GM19455 (cell line): ENCODE measurements around the gene TMEM95.
A peak's percentile ranks its signal among the peaks of the same experiment; 100 is the strongest.
"Not testable (repeated sequence)": the region's sequence is repeated elsewhere in the genome, so short reads cannot be mapped to it uniquely, and the experiment has no call there.

Experiments
- ATAC-seq: cut with Tn5 transposase; IDR thresholded peaks from one replicate; pipeline ENCODE4 v1.9.1; 2021; ENCODE audit not compliant: unreplicated experiment

TMEM95 gene

DNA sequence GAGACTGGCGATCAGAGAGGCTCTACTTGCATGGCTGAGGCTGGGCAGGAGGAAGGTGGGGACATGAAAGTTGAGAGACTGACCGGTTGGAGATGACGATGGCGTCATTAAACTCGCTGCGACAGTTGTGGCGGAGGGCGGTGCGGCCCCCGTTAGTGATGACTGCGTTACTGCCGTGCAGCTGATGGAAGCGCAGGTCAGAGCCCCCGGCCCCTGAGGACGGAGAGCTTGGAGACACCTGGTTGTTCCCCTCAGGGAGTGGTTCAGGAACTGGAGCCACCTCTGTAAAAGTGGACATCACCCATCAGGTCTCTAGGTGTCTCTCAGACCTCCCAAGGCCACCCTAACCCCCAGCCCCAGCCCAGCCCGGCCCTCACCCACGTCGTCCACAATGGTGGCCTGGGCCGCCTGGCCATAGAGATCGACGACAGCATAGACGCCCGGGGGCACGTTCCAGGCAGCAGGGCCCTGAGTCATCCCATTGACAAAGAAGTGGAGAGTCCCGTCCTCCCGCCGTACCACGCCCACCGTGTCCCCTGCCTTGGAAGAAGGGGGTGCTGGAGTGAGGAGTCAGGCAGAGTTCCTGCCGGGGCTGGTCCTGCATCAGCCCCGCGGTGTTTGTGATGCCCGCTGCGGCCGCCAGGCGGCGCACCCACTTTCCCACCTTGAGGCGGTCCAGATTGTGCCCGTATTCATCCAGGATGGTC is 31.1 kb upstream of the TMEM95 start:
- no peak for ATAC-seq

DNA sequence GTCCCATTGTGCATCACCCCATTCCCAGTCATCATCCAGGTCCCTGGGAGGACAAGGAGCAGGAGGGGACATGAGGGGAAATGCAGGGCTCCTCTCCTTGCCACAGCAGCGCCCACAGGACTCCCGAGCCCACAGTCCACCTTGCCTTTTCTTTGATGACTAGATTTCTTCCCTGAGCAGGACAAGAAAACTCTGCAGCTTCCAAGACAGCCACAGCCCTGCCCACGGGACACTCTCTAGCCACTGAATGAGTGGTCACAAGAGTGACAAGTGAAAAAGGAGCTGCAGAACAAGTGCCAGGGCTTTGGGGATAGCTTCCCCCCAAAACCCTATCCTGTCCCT is 30.5 kb upstream of the TMEM95 start:
- no peak for ATAC-seq

DNA sequence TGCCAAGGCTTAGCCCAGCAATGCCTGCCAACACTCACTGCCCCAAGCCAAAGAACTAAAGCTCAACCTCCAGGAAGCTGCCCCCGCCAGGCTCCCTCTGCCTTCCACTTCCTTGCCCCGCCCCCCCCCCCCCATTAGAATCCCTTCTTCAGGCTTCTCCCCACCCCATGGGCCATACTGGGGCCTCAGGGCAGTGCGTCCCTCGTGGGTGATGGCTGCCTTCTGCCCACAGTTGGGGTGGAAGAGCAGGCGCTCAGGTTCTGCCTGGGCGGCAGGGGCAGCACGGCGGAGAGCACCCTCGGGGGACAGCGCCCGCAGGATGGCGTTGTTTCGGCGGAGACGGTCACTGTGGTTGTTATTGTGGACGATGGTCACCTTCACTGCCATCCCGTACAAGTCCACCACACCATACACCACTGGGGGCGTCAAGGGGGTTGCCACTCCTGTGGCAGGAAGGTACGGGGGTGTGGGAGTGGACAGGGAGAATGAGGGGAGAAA is 29.9 kb upstream of the TMEM95 start:
- ATAC-seq, result no peak

DNA sequence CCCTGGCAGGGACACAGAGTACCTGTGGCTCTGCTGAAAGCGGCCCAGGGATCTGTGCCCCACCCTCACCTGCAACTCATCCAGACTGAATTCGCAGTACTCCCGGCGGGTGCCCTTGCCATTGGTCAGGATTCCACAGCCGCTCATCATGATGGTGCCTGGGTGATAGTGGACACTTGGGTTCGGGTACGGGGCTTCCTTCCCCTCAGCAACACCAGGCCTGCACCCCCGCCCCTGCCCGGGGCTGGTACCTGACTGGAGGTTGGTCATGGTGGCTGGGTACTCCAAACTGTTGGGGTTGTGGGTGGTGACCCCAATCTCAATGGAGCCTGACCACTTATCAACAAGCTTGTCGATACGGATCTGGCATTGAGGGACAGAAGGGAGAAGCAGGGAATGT is 28.8 kb upstream of the TMEM95 start:
- no peak for ATAC-seq

GRCh38 chr17:7327056-7327455 is 27.9 kb upstream of the TMEM95 start:
- ATAC-seq, result no peak

- ATAC-seq, result no peak
Observed at GRCh38 chr17:7327501-7327900, 27.5 kb upstream of the TMEM95 start.

- ATAC-seq, result no peak
Observed at GRCh38 chr17:7328009-7328408, 26.9 kb upstream of the TMEM95 start.

DNA sequence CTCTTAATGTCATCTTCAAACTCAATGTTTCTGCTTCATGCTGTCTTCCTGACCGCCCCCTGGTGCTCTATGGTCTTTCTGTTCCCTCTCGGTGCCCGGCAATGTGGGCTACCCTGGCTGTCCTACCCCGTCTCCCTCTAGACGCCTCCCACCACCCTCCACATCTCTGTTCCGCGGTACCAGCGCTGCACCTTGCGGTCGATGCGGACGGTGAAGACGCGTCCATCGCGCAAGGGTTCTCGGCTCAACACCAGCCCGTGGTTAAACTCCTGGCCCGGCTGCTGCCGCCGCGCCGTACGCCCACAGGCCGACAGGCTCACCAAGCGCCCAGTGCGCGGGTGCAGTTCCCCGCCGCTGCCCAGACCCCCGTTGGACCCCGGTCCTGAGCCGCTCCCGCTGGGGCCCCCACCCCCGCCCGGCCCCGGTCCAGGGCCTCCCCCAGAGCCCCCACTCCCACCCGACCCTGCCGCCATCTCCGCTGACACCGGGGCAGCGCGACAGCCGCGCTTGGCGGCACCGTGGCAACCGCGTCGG is 26.0 kb upstream of the TMEM95 start, which contains the start of gene NEURL4:
NEURL4 (minus strand) TSS at position 496 of the 534 bp plus-strand sequence; CDS start at position 473, 23 bp downstream.
- ATAC-seq, result peak; percentile 5

DNA sequence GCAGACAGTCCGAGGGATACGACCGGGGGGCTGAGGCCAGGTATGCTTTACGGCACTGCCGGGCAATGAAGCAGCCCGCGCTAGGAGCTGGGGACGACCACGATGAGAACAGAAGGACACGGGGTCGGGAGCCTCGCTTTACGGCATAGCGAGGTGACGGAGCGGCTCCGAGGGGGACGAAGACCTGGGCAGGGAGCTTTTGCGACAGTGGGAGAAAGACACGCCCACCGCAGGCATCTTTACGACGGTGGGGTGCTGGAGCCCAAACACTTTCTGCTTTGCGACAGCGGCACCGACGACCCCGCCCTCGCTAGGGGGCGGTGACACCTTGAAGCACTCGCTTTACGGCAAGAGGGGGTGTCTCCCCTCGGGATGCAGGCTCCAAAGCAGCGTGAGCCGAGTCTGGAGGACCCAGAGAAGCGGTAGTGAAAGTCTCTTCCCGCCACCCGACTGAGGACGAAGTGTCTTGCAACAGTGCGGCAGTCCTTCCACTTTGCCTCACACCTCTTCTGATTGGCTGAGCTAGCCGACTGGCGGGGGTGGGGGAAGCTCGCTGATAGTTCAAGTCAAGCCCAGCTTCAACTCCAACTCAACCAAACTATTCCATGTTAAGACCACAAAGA is 25.5 kb upstream of the TMEM95 start:
- peak; percentile 56 for ATAC-seq

- ATAC-seq, result peak; percentile 33
Observed at GRCh38 chr17:7329997-7330637, 24.8 kb upstream of the TMEM95 start.

GRCh38 chr17:7330638-7331015 is 24.3 kb upstream of the TMEM95 start:
- ATAC-seq, result no peak

GRCh38 chr17:7332111-7332510 is 22.8 kb upstream of the TMEM95 start:
- no peak for ATAC-seq

DNA sequence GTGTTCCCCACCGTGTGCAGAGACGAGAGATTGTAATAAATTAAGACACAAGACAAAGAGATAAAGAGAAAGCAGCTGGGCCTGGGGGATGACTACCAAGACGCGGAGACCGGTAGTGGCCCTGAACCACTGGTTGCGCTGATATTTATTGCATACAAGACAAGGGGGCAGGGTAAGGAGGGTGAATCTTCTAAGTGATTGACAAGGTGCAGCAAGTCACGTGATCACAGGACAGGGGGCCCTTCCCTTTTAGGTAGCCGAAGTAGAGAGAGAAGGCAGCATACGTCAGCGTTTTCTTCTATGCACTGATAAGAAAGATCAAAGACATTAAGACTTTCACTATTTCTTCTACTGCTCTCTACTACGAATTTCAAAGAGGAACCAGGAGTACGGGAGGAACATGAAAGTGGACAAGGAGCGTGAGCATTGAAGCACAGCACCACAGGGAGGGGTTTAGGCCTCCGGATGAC is 22.3 kb upstream of the TMEM95 start:
- ATAC-seq, result not testable (repeated sequence)

DNA sequence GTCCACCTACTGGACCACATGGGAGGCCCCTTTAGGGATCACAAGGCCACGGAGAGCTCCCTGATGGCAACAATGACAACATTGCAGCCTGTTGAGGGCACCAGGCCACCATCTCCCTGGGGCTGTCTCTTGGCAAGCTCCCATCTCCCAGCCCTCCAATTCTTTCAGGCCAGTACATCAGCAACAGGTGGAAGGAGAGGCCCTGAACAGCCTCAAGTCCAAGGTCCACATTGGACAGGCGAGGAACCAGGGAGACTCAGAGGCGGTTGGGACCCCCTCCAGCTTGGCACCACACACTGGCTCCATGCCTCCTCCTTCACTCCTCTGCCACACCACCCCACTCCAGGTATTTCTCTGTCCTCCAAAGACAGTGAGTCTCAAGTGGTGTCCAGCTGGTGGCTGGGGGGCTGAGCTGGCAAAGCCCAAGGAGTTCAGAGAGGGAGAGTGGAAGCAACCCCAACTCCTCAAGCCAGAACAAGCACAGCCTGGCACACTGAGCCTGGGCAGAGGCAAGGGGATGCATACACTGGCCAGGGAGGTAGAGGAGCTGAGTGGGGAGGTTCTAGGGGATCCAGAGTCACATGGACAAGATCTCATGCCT is 19.9 kb upstream of the TMEM95 start:
- no peak for ATAC-seq

DNA sequence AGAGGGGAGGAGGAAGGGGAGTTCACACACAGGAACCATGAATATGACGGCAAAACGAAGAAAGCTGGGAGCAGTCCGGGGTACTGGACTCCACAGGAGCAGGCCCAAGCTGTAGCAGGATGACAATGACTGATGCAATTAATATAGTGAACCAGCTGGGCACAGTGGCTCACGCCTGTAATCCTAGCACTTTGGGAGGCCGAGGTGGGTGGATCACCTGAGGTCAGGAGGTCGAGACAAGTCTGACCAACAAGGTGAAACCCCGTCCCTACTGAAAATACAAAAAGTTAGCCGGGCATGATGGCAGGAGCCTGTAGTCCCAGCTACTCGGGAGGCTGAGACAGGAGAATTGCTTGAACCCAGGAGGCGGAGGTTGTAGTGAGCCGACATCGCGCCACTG is 19.2 kb upstream of the TMEM95 start:
- not testable (repeated sequence) for ATAC-seq

- no peak for ATAC-seq
Observed at GRCh38 chr17:7336240-7337175, 18.4 kb upstream of the TMEM95 start, which contains the start of gene ACAP1. TSS of gene ACAP1 (plus strand) at chr17:7336529. CDS start at chr17:7336735, 206 bp downstream.

DNA sequence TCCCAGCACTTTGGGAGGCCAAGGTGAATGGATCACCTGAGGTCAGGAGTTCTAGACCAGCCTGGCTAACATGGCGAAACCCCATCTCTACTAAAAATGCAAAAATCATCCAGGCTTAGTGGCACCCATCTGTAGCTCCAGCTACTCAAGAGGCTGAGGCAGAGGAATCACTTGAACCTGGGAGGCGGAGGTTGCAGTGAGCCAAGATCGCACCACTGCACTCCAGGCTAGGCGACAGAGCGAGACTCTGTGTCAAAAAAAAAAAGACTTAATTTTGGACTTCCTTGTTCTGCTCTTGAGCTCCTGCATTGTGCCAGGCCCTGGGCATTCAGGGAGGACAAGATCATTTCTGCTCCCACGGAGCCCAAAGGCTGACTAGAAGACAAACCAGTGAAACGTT is 17.4 kb upstream of the TMEM95 start:
- not testable (repeated sequence) for ATAC-seq

- no peak for ATAC-seq
Observed at GRCh38 chr17:7340179-7340578, 14.8 kb upstream of the TMEM95 start.

- ATAC-seq, result no peak
Observed at GRCh38 chr17:7341842-7342241, 13.1 kb upstream of the TMEM95 start.

GRCh38 chr17:7343250-7343649 is 11.7 kb upstream of the TMEM95 start:
- no peak for ATAC-seq
